HG03066 (cell line): Measurements from ENCODE around the gene MTR.
A peak's percentile ranks its signal among the peaks of the same experiment; 100 is the strongest.

Experiments used
- ATAC-seq: cut with Tn5 transposase; IDR thresholded peaks from one replicate; pipeline ENCODE4 v1.9.1; 2021; ENCODE audit warnings: low read depth; ENCODE audit not compliant: unreplicated experiment

MTR gene

GRCh38 chr1:236861560-236862218, 66.6 kb downstream of the MTR start:
- ATAC-seq = no peak

- no peak for ATAC-seq
Measured at GRCh38 chr1:236862219-236862591, 67.1 kb downstream of the MTR start.

- no peak for ATAC-seq
Measured at GRCh38 chr1:236862615-236863211, 67.6 kb downstream of the MTR start.

GRCh38 chr1:236864211-236864610, 69.1 kb downstream of the MTR start:
- no peak for ATAC-seq

- ATAC-seq = no peak
Measured at GRCh38 chr1:236864996-236865817, 70.1 kb downstream of the MTR start.

GRCh38 chr1:236865818-236866155, 70.7 kb downstream of the MTR start:
- ATAC-seq = no peak

GRCh38 chr1:236868625-236869467, 73.8 kb downstream of the MTR start:
- peak; percentile 64 for ATAC-seq

- no peak for ATAC-seq
Measured at GRCh38 chr1:236869911-236870310, 74.8 kb downstream of the MTR start.

- no peak for ATAC-seq
Measured at GRCh38 chr1:236870721-236871120, 75.6 kb downstream of the MTR start.

GRCh38 chr1:236872075-236872666, 77.1 kb downstream of the MTR start:
- ATAC-seq = no peak

GRCh38 chr1:236875975-236876374, 80.9 kb downstream of the MTR start:
- no peak for ATAC-seq

- ATAC-seq = no peak
Measured at GRCh38 chr1:236877661-236878060, 82.6 kb downstream of the MTR start.

GRCh38 chr1:236880209-236880608, 85.1 kb downstream of the MTR start:
- ATAC-seq = no peak

GRCh38 chr1:236882678-236883077, 87.6 kb downstream of the MTR start:
- no peak for ATAC-seq

GRCh38 chr1:236886199-236886598, 91.1 kb downstream of the MTR start:
- ATAC-seq = no peak

GRCh38 chr1:236887081-236887480, 92.0 kb downstream of the MTR start:
- ATAC-seq = no peak

GRCh38 chr1:236888126-236888525, 93.0 kb downstream of the MTR start:
- no peak for ATAC-seq

- no peak for ATAC-seq
Measured at GRCh38 chr1:236888903-236889302, 93.8 kb downstream of the MTR start.

- ATAC-seq = no peak
Measured at GRCh38 chr1:236890152-236891056, 95.3 kb downstream of the MTR start.
